ENCODE data around the gene VMP1. TPM values are rescaled to one million over a fixed set of nuclear protein-coding genes. Genes with fewer than 3 reads are reported as not detected.
"Not testable (repeated sequence)": the region's sequence is repeated elsewhere in the genome, so short reads cannot be mapped to it uniquely, and the experiment has no call there.

The VMP1 gene
- polyA plus RNA-seq, 2 of the 4 experiments (the other 2 are of a cell fraction): 395 to 726 TPM

GRCh38 chr17:59757881-59758385 is 50.5 kb downstream of the VMP1 start (continued):
- TF ChIP-seq PBX3 (IDR thresholded peaks at IDR 0.05): no peak
- peak; percentile 94 for TF ChIP-seq EHF (CRISPR knock-in tag; IDR thresholded peaks at IDR 0.05)
- TF ChIP-seq ATOH8 (CRISPR knock-in tag; IDR thresholded peaks at IDR 0.05; ENCODE audit: low read depth): peak; percentile 78
- TF ChIP-seq TP53 (CRISPR knock-in tag; IDR thresholded peaks at IDR 0.05): 0 out of 2 replicates have a peak, but pooled peaks have one; percentile 29
- TF ChIP-seq REST (IDR thresholded peaks at IDR 0.05): no peak
- no peak for TF ChIP-seq JUNB (IDR thresholded peaks at IDR 0.05)
- no peak for TF ChIP-seq BHLHE40 (IDR thresholded peaks at IDR 0.05; ENCODE audit: low read depth, low read length)
- TF ChIP-seq SMC3 (IDR thresholded peaks at IDR 0.05): no peak
- TF ChIP-seq FOSB (CRISPR knock-in tag; IDR thresholded peaks at IDR 0.05): 0 out of 2 replicates have a peak, but pooled peaks have one; percentile 21
- 0 out of 2 replicates have a peak, but pooled peaks have one; percentile 36 for TF ChIP-seq FOXS1 (CRISPR knock-in tag; IDR thresholded peaks at IDR 0.05)

- TF ChIP-seq TFCP2L1 (CRISPR knock-in tag; IDR thresholded peaks at IDR 0.05): 0 out of 2 replicates have a peak, but pooled peaks have one; percentile 53
- TF ChIP-seq ZSCAN20 (CRISPR knock-in tag; IDR thresholded peaks at IDR 0.05): 0 out of 2 replicates have a peak, but pooled peaks have one; percentile 68
- TF ChIP-seq HOXB13 (CRISPR knock-in tag; IDR thresholded peaks at IDR 0.05; ENCODE audit: low read depth): peak; percentile 61; the same call in 1 of the 2 replicates
- TF ChIP-seq ATOH8 (CRISPR knock-in tag; IDR thresholded peaks at IDR 0.05; ENCODE audit: low read depth): peak; percentile 51; the same call in 1 of the 2 replicates
- peak; percentile 14; the same call in 1 of the 2 replicates for TF ChIP-seq RARB (CRISPR knock-in tag; IDR thresholded peaks at IDR 0.05)
- TF ChIP-seq HDAC2 (IDR thresholded peaks at IDR 0.05): 0 out of 2 replicates have a peak, but pooled peaks have one; percentile 11
- Histone ChIP-seq H3K27ac (peak overlapping the region; percentile 95 to 98), H3K4me1 (peaks cover 68% of the 10 kb centered on the region), H3K9me3 (peaks cover 27% of the 10 kb centered on the region)
- not testable (repeated sequence) for FAIRE-seq; DNase-seq (ENCODE audit: low read depth in 1 of 2, low spot score in 1 of 2); H3K4me3 ChIP-seq; ATAC-seq; H3K4me2 ChIP-seq
- ChIA-PET POLR2A (interaction anchor here (0.8 to 0.9 kb wide), 3 partner anchors 24 to 84 kb away, joined by 3 to 5 read pairs (median 3); no protein-coding TSS in a partner anchor), CTCF (interaction anchor here (0.6 to 1.8 kb wide), 9 partner anchors 13 to 100 kb away, joined by 3 to 6 read pairs (median 3); no protein-coding TSS in a partner anchor)
- WGBS (ENCODE audit: missing lambda C conversion rate): 92% methylated on average over 4 of the region's 4 CpGs
These were observed 51.7 kb downstream of the VMP1 start for GRCh38 chr17:59758998-59759651.

GRCh38 chr17:59760160-59760559 is 52.7 kb downstream of the VMP1 start:
- H3K27ac ChIP-seq: peak overlapping the region; percentile 95 to 98
- CTCF ChIA-PET: interaction anchor here (0.6 to 1.8 kb wide), 5 partner anchors 10 to 71 kb away, joined by 3 to 6 read pairs (median 4); no protein-coding TSS in a partner anchor

More at GRCh38 chr17:59760160-59760559, 52.7 kb downstream of the VMP1 start:
- DNase-seq (ENCODE audit: low read depth in 1 of 2, low spot score in 1 of 2) (no peak), ATAC-seq (no peak), FAIRE-seq (no peak)
- Histone ChIP-seq H3K4me2 (no peak overlapping the region), H3K4me1 (peaks cover 70% of the 10 kb centered on the region), H3K9me3 (peaks cover 27% of the 10 kb centered on the region), H3K4me3 (no peak overlapping the region)
- 94% methylated on average over 1 of the region's 1 CpG for WGBS (ENCODE audit: missing lambda C conversion rate)
- POLR2A ChIA-PET: interaction anchor here (4.7 kb wide), 1 partner anchor 78 kb away, joined by 23 read pairs; no protein-coding TSS in a partner anchor
- TF ChIP-seq HOXA7 (CRISPR knock-in tag; IDR thresholded peaks at IDR 0.05) (peak; percentile 71; the same call in 1 of the 2 replicates), ATOH8 (CRISPR knock-in tag; IDR thresholded peaks at IDR 0.05; ENCODE audit: low read depth) (no peak), FOXS1 (CRISPR knock-in tag; IDR thresholded peaks at IDR 0.05) (peak; percentile 69; the same call in 1 of the 2 replicates), FOSB (CRISPR knock-in tag; IDR thresholded peaks at IDR 0.05) (0 out of 2 replicates have a peak, but pooled peaks have one; percentile 61), MAZ (IDR thresholded peaks at IDR 0.05; ENCODE audit: borderline replicate concordance, low read depth, low read length) (no peak), HMGXB4 (CRISPR knock-in tag; IDR thresholded peaks at IDR 0.05; ENCODE audit: borderline replicate concordance) (no peak), RARB (CRISPR knock-in tag; IDR thresholded peaks at IDR 0.05) (no peak), SREBF2 (IDR thresholded peaks at IDR 0.05) (no peak), EHF (CRISPR knock-in tag; IDR thresholded peaks at IDR 0.05) (peak; percentile 68; the same call in 1 of the 2 replicates), BCL3 (IDR thresholded peaks at IDR 0.05) (no peak)
